Upper lobe of left lung (tissue), 6 donors: ENCODE measurements around the gene BTBD6. TPM values are rescaled to one million over a fixed set of nuclear protein-coding genes. Genes with fewer than 3 reads are reported as not detected.

Source experiments
- ATAC-seq, 2 donors: fragments of 200-7000 bp; cut with Tn5 transposase; one replicate each; pipeline ENCODE4 v1.9.1; 2022; ENCODE audit warnings: mild to moderate bottlenecking in 2 of 2, moderate library complexity in 2 of 2; ENCODE audit not compliant: low FRiP score in 2 of 2
- DNase-seq, 2 donors: peaks; one replicate each; pipeline ENCODE4 v3.0.0-alpha.2; 2019 to 2020
- H3K27ac ChIP-seq, 4 donors: fragments of 200-600 bp; sonication (generic); one replicate each; pipeline ENCODE4 v1.5.1; 2016 to 2019
- H3K27me3 ChIP-seq, 4 donors: fragments of 200-600 bp; sonication (generic); one replicate each; pipeline ENCODE4 v1.5.1; 2017 to 2019
- H3K36me3 ChIP-seq, 4 donors: fragments of 200-600 bp; sonication (generic); one replicate each; pipeline ENCODE4 v1.5.1; 2016 to 2019
- H3K4me1 ChIP-seq, 4 donors: fragments of 200-600 bp; sonication (generic); one replicate each; pipeline ENCODE4 v1.5.1; 2018 to 2019
- H3K4me3 ChIP-seq, 4 donors: fragments of 200-600 bp; sonication (generic); one replicate each; pipeline ENCODE4 v1.5.1; 2017 to 2019; ENCODE audit warnings: mild to moderate bottlenecking in 2 of 4, moderate library complexity in 1 of 4
- H3K9me3 ChIP-seq, 4 donors: fragments of 200-600 bp; sonication (generic); one replicate each; pipeline ENCODE4 v1.5.1; 2018 to 2019
- CTCF ChIP-seq, 6 experiments: fragments of 450-650 bp in 4 of 6; fragments of 200-600 bp in 2 of 6; sonication (generic) in 2 of 6; IDR thresholded peaks; one replicate each; pipeline ENCODE4 v1.5.1; 2016 to 2019; ENCODE audit warnings: antibody characterized with exemption in 6 of 6
- EP300 ChIP-seq, 4 donors: sonication (generic); formaldehyde crosslinking; IDR thresholded peaks; one replicate each; pipeline ENCODE4 v1.5.1; 2017; ENCODE audit warnings: antibody characterized with exemption in 4 of 4, control low read depth in 2 of 4
- POLR2A ChIP-seq, 4 donors: fragments of 450-650 bp; IDR thresholded peaks; one replicate each; pipeline ENCODE4 v1.5.1; 2016 to 2017; ENCODE audit warnings: antibody characterized with exemption in 4 of 4, mild to moderate bottlenecking in 2 of 4
- POLR2AphosphoS5 ChIP-seq, 2 donors: sonication (generic); formaldehyde crosslinking; IDR thresholded peaks; one replicate each; pipeline ENCODE4 v1.5.1; 2017; ENCODE audit warnings: antibody characterized with exemption in 2 of 2
- WGBS, 2 donors: methylation state at CpG; one replicate each; pipeline ENCODE4 v1.1.5; 2017 to 2018; 5-methylcytosine and 5-hydroxymethylcytosine counted together
- total RNA-seq, 6 donors: library from RNA; depleted of rRNA in 4 of 6; stranded (reverse); fragments of >200 nt in 4 of 6; gene quantifications; one replicate each; pipeline versions ENCODE4 v1.1.0 to v1.2.1, GENCODE V29; 2016 to 2021
- donor health status: DM: no; HTN: no; CAD: no; lungs with moderate emphysema.
- donor health status: DM: no; HTN: yes; CAD: no; lungs with severe emphysema.

The BTBD6 gene
- total RNA-seq, 6 donors from 2014 or later = 36.4 to 71.7 (median 49.8) TPM

- DNase-seq = peak in 1 of 2 donors; percentile 60
- H3K4me3 ChIP-seq = no peak overlapping the region
- WGBS, 2 donors = 76% methylated on average over 5 of the region's 6 CpGs; no CpG with 5 or more reads in 1 of the 2 donors
- peaks cover 42 to 71% (median 65%) of the 10 kb centered on the region in 4 donors for H3K4me1 ChIP-seq
- no peak for ATAC-seq
- no peaks in the 10 kb centered on the region for H3K36me3 ChIP-seq
- no peak for TF ChIP-seq CTCF (IDR thresholded peaks at IDR 0.05)
- no peak for TF ChIP-seq EP300 (IDR thresholded peaks at IDR 0.05)
- no peak for TF ChIP-seq POLR2AphosphoS5 (IDR thresholded peaks at IDR 0.05)
- TF ChIP-seq POLR2A (IDR thresholded peaks at IDR 0.05) = no peak
- no peaks in the 10 kb centered on the region for H3K9me3 ChIP-seq
- H3K27ac ChIP-seq = no peak overlapping the region
- peaks cover 0 to 5% (median 0%) of the 10 kb centered on the region in 4 donors for H3K27me3 ChIP-seq
Measured at GRCh38 chr14:105203701-105204100, 44.6 kb upstream of the BTBD6 start.

- no peak for TF ChIP-seq POLR2A (IDR thresholded peaks at IDR 0.05)
- no peak for TF ChIP-seq CTCF (IDR thresholded peaks at IDR 0.05)
- no peak for TF ChIP-seq EP300 (IDR thresholded peaks at IDR 0.05)
- peak in 1 of 2 donors; percentile 10 for TF ChIP-seq POLR2AphosphoS5 (IDR thresholded peaks at IDR 0.05)
- Histone ChIP-seq H3K4me3 (no peak overlapping the region), H3K36me3 (peaks cover 0 to 3% (median under 1%) of the 10 kb centered on the region in 4 donors), H3K27ac (peak overlapping the region in 1 of 4 donors; percentile 59), H3K4me1 (peaks cover 37 to 64% (median 60%) of the 10 kb centered on the region in 4 donors), H3K9me3 (no peaks in the 10 kb centered on the region), H3K27me3 (no peaks in the 10 kb centered on the region)
- WGBS, 2 donors = 61 to 70% methylated on average over 18 to 24 of the region's 24 CpGs
- DNase-seq (peak; percentile 84 to 88), ATAC-seq (peak; percentile 23 to 83)
Measured at GRCh38 chr14:105204206-105204930, 44.0 kb upstream of the BTBD6 start.

GRCh38 chr14:105204931-105205672, 43.2 kb upstream of the BTBD6 start:
- Histone ChIP-seq H3K27ac (peak overlapping the region in 1 of 4 donors; percentile 59), H3K27me3 (no peaks in the 10 kb centered on the region), H3K4me3 (no peak overlapping the region), H3K4me1 (peaks cover 31 to 59% (median 52%) of the 10 kb centered on the region in 4 donors), H3K9me3 (no peaks in the 10 kb centered on the region), H3K36me3 (peaks cover 6 to 11% (median 7%) of the 10 kb centered on the region in 4 donors)
- ATAC-seq (no peak), DNase-seq (peak in 1 of 2 donors; percentile 78)
- whole genome bisulfite sequencing, 2 donors = 47 to 57% methylated on average over 4 to 21 of the region's 21 CpGs
- no peak for TF ChIP-seq EP300 (IDR thresholded peaks at IDR 0.05)
- TF ChIP-seq POLR2AphosphoS5 (IDR thresholded peaks at IDR 0.05) = no peak
- TF ChIP-seq POLR2A (IDR thresholded peaks at IDR 0.05) = no peak
- no peak for TF ChIP-seq CTCF (IDR thresholded peaks at IDR 0.05)

- H3K27me3 ChIP-seq = no peaks in the 10 kb centered on the region
- no peak for TF ChIP-seq EP300 (IDR thresholded peaks at IDR 0.05)
- no peak for TF ChIP-seq POLR2A (IDR thresholded peaks at IDR 0.05)
- no peak for TF ChIP-seq POLR2AphosphoS5 (IDR thresholded peaks at IDR 0.05)
- TF ChIP-seq CTCF (IDR thresholded peaks at IDR 0.05) = no peak
- ATAC-seq (peak; percentile 0 to 28), DNase-seq (peak in 1 of 2 donors; percentile 44)
- H3K4me3 ChIP-seq = no peak overlapping the region
- H3K9me3 ChIP-seq = no peaks in the 10 kb centered on the region
- peaks cover 31 to 57% (median 51%) of the 10 kb centered on the region in 4 donors for H3K4me1 ChIP-seq
- peak overlapping the region in 1 of 4 donors; percentile 13 for H3K27ac ChIP-seq
- 48 to 65% methylated on average over 6 to 10 of the region's 12 CpGs for WGBS, 2 donors
- peaks cover 6 to 17% (median 14%) of the 10 kb centered on the region in 4 donors for H3K36me3 ChIP-seq
Measured at GRCh38 chr14:105205673-105206208, 42.6 kb upstream of the BTBD6 start.
